HS-27A (cell line): Measurements from ENCODE around the gene POP7.

Experiments used
- DNase-seq: peaks from one replicate; pipeline ENCODE4 v3.0.0-alpha.2; 2012; ENCODE audit warnings: low read depth, missing footprints

POP7 gene

GRCh38 chr7:100679129-100679926 lies 26.6 kb upstream of the POP7 start:
- DNase-seq, result no peak

- DNase-seq, result no peak
Observed at GRCh38 chr7:100679927-100680575, 25.9 kb upstream of the POP7 start.

GRCh38 chr7:100680576-100681271 lies 25.2 kb upstream of the POP7 start:
- no peak for DNase-seq

GRCh38 chr7:100681491-100682227 lies 24.3 kb upstream of the POP7 start:
- no peak for DNase-seq

GRCh38 chr7:100682228-100682741 lies 23.6 kb upstream of the POP7 start:
- no peak for DNase-seq

- DNase-seq, result no peak
Observed at GRCh38 chr7:100682991-100683658, 22.8 kb upstream of the POP7 start.

- no peak for DNase-seq
Observed at GRCh38 chr7:100683659-100684533, 22.0 kb upstream of the POP7 start.

GRCh38 chr7:100684534-100685042 lies 21.3 kb upstream of the POP7 start:
- no peak for DNase-seq

- no peak for DNase-seq
Observed at GRCh38 chr7:100685049-100685605, 20.8 kb upstream of the POP7 start.

- DNase-seq, result no peak
Observed at GRCh38 chr7:100685631-100686145, 20.2 kb upstream of the POP7 start.

- DNase-seq, result no peak
Observed at GRCh38 chr7:100686201-100686821, 19.6 kb upstream of the POP7 start.

- no peak for DNase-seq
Observed at GRCh38 chr7:100686822-100687211, 19.1 kb upstream of the POP7 start.

GRCh38 chr7:100687261-100687660 lies 18.7 kb upstream of the POP7 start:
- DNase-seq, result no peak

GRCh38 chr7:100687751-100688300 lies 18.1 kb upstream of the POP7 start:
- no peak for DNase-seq

GRCh38 chr7:100688326-100688860 lies 17.5 kb upstream of the POP7 start:
- no peak for DNase-seq

GRCh38 chr7:100689230-100690135 lies 16.4 kb upstream of the POP7 start:
- no peak for DNase-seq
